Skeletal muscle cell (primary cell): Measurements from ENCODE around the gene HDAC8.
A peak's percentile ranks its signal among the peaks of the same experiment; 100 is the strongest.
"Not testable (repeated sequence)": the region's sequence is repeated elsewhere in the genome, so short reads cannot be mapped to it uniquely, and the experiment has no call there.

Experiments
- DNase-seq: peaks from one replicate; pipeline ENCODE4 v3.0.0-alpha.2; 2010; ENCODE audit warnings: low read depth
- H3K4me3 ChIP-seq: 2 replicates; pipeline ENCODE4 v1.5.1; 2011; ENCODE audit warnings: low read depth, mild to moderate bottlenecking, control low read depth, low read length, moderate library complexity

The HDAC8 gene

DNA sequence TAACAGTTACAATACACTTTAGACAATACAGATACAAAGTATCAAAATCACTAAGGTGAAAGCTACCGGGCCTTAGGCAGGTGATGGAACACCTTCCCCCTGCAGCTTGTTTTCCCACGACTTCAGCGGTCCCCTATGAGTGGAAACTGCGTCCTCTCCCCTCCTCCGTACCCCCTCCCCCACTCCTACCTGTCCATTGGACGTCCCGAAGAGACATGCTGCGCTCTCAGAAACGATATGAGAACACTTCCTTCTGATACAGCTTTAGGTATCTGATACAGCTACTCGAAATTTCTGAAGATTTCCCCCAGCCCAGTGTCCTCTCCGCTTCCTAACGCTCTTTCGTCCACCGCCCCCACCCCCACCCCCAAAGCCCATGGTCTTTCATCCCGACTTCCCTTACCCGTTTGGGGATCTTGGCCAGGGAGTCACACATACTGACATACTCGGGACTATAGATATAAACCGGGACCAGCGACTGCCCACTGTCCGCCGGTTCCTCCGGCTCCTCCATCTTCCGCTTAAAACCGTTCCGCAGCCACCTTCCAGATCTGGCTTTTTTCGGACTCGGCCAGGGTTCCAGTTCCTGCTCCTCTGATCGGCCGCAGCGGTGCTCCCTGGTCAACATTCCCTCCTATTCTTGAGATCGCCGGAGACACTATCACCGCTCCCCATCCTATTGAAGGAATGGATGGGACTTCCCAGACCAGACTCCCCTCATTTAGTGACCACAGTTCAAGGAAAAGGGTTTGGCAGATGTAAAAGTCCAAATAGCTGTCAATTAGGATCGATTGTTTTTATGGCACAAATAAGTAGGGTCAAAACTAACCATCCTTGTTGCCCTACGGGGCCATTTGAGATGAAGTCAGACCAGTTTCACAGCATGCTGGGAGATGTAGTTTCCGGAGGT, at the start of gene HDAC8:
Gene HDAC8 (minus strand): TSS at position 596 of the 910 bp plus-strand sequence. CDS start 82 bp downstream, at position 514.
- peak; percentile 53 for DNase-seq
- H3K4me3 ChIP-seq = peak within 1 kb of the TSS; percentile 70

DNA sequence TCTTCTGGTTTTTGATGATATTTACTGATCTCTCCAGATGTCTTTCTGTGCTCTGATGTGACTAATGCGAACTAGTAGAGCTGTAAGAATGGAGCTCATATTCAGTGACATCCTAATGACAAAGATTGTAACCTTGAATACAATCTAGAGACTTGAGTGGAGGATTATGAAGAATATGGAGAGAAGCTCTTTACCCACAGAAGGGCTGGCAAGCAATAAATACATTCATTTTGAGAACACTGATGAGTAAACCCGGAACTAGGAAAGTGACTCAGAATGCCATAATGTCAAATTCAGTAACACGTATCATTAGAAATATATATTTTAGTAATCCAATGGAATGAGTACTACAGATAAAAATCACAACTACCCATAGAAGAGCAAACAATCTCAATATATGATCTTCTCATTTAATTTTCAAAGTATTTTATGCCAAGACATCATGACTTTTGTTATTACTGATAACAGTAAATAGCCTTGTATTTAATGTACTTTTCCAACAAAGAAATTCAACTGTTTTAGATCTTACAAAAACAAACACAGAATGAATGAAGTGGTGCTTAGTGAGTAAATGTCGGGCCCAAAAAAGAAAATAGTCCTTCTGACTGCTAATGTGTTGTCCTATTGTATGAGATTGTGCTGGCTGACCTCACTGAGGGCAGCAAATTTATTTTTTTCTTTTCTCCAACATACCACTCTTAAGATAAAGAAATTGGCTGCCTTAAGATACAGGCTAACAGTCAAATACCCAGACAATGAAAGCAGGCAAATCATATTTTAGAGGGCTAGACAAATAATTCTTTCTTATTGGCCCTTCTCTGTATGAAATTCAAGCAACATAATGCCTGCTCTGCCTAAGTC, 49.2 kb upstream of the HDAC8 start:
- no peak for DNase-seq

GRCh38 chrX:72621163-72621562, 48.5 kb upstream of the HDAC8 start:
- no peak for DNase-seq

More for the DNA sequence above, 49.2 kb upstream of the HDAC8 start:
- H3K4me3 ChIP-seq = no peak overlapping the region

DNA sequence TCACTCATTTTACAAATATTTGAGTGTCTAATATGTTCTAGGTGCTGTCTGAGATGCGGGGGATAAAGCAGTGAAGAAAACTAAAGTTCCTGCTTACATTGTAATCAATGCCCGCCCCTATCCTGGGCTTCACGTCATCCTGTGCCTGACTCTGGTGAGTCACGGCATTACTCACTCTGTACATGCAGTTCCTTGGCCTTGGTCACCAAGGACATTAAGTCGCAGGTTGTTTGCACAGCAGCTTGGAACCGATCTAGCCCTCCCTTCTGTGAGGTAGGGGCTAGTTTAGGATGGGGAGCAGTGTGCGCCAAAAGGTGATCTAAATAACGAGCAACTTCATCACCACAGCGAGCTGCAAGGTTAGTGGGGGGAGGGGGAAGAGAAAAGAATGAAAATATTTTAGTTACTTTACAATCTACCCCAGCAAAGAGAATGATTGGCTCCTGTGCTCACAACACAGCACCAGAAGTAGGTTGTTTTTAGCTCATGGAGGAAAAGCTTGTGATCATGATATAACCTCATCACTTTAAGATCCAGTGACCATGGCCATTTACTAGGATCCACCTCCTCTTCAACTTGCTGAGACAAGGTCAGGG, 48.0 kb upstream of the HDAC8 start:
- peak; percentile 84 for DNase-seq
- no peak overlapping the region for H3K4me3 ChIP-seq

More at GRCh38 chrX:72621163-72621562, 48.5 kb upstream of the HDAC8 start:
- H3K4me3 ChIP-seq = no peak overlapping the region

GRCh38 chrX:72609313-72609712, 36.7 kb upstream of the HDAC8 start:
- no peak for DNase-seq
- H3K4me3 ChIP-seq = no peak overlapping the region

GRCh38 chrX:72604705-72605104, 32.1 kb upstream of the HDAC8 start:
- H3K4me3 ChIP-seq = no peak overlapping the region
- DNase-seq = no peak

- no peak overlapping the region for H3K4me3 ChIP-seq
- no peak for DNase-seq
Observed at GRCh38 chrX:72604112-72604511, 31.5 kb upstream of the HDAC8 start.

DNA sequence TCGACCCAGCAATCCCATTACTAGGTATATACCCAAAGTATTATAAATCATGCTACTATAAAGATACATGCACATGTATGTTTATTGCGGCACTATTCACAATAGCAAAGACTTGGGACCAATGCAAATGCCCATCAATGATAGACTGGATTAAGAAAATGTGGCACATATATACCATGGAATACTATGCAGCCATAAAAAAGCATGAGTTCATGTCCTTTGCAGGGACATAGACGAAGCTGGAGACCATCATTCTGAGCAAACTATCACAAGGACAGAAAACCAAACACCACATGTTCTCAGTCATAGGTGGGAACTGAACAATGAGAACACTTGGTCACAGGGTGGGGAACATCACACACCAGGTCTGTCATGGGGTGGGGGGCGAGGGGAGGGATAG, 18.4 kb upstream of the HDAC8 start:
- not testable (repeated sequence) for H3K4me3 ChIP-seq, DNase-seq

GRCh38 chrX:72584163-72584562, 11.5 kb upstream of the HDAC8 start:
- H3K4me3 ChIP-seq = no peak overlapping the region
- DNase-seq = no peak

GRCh38 chrX:72576141-72576894, 3.7 kb upstream of the HDAC8 start:
- peak; percentile 51 for DNase-seq
- no peak overlapping the region for H3K4me3 ChIP-seq

DNA sequence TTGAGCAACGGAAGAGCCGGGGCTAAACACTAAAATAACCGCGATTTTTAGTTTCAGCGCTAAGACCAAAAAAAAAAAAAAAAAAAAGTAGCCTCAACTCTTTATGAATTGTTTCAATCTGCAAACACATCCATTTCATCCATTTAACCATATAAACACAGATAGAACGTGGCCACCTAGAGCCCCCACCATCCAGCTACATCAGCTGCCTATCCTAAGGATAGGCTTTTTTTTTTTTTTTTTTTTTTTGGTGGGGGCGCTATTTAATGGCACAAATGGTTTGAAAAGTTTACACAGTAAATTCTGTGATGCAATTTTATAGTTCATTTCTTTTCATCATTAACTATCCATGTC, 492 bp upstream of the HDAC8 start:
- H3K4me3 ChIP-seq = peak overlapping the region; percentile 70
- DNase-seq = no peak

- DNase-seq = peak; percentile 67
- H3K4me3 ChIP-seq = no peak overlapping the region
Observed at GRCh38 chrX:72569786-72570185, 2.9 kb downstream of the HDAC8 start.

GRCh38 chrX:72568406-72569092, 4.1 kb downstream of the HDAC8 start:
- DNase-seq = no peak

DNA sequence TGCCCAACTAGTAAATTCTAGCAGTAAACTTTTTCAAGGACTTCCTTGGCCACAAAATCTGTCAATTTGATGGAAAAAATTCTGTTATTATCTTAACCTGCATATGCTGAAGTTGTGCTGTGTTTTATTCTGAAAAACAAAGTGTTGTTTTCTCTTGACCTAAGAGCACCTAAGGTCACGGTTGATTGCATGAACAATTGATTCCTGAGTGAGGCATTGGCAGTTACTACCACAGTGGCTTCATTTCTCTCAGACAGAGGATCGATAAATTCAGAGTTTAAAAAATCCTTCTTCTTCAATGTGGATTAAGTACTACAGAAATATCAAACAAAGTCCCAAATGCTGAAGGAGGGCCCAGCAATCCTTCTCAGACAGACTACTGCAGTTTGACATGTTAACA, 6.2 kb downstream of the HDAC8 start:
- no peak overlapping the region for H3K4me3 ChIP-seq
- no peak for DNase-seq

More at GRCh38 chrX:72568406-72569092, 4.1 kb downstream of the HDAC8 start:
- H3K4me3 ChIP-seq = no peak overlapping the region

DNA sequence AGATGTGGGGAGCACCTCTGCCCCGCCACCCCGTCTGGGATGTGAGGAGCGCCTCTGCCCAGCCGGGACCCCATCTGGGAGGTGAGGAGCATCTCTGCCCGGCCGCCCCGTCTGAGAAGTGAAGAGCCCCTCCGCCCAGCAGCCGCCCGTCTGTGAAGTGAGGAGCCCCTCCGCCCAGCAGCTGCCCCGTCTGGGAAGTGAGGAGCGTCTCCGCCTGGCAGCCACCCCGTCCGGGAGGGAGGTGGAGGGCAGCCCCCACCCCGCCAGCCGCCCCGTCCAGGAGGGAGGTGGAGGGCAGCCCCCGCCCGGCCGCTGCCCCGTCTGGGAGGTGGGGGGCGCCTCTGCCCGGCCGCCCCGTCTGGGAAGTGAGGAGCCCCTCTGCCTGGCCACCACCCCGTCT, 13.0 kb downstream of the HDAC8 start:
- H3K4me3 ChIP-seq, DNase-seq: not testable (repeated sequence)

DNA sequence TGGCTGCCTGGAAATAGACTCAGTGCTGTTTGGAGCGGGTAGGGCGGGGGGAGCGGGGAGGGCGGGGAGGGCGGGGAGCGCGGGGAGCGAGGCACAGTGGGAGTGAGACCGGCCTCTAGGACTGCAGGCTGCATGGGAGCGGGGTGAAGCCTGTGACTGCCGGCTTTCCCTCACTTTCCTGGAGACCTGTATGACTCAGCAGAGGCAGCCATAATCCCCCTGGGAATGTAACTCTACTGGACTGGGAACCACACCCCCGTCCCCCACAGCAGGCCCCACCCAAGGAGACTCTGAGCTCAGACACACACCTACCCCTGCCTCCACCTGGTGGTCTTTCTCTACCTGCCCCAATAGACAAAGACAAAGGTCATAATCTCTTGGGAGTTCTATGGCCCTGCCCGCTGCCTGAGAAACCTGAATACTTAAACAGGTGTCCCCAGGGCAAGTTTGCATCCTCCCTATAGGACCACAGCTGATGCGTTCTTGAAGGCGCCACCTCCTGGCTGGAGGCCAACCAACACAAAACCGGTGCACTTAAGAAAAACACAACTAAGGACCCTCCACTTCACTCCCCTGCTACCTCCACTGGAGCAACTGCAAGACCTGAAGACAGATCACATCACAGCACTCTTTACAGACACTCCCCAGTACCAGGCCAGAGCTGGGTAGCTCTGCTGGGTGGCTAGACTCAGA, 18.0 kb downstream of the HDAC8 start:
- no peak overlapping the region for H3K4me3 ChIP-seq
- no peak for DNase-seq

- H3K4me3 ChIP-seq, DNase-seq: not testable (repeated sequence)
Observed at GRCh38 chrX:72552443-72552842, 20.2 kb downstream of the HDAC8 start.

DNA sequence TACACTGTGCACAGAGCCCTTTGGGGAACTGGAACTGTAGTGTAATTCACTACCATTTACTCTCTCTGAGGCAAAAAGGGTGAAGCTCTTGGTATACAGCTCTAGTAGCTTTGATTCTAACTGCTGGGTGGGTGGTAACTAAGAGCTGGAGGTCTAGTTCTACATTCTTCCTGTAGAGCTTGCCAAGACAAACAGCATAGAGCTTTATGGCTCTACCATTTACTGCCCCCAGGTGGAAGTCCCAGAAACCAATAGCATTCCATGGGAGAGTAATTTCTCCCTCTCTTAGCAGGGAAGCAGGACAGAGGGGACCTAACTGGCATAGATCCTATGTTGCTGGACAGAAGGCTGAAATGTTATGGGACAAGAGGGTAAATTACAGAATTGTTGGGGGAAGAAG, 26.7 kb downstream of the HDAC8 start:
- H3K4me3 ChIP-seq = no peak overlapping the region
- no peak for DNase-seq
